DMS 273 (cell line): ENCODE results near the gene MTLN.
"Not testable (repeated sequence)": the region's sequence is repeated elsewhere in the genome, so short reads cannot be mapped to it uniquely, and the experiment has no call there.

Source experiments
- DNase-seq: peaks from one replicate; lab custom pipeline; 2025; ENCODE audit not compliant: unreplicated experiment; lab: John Stamatoyannopoulos, UW

The MTLN gene

GRCh38 chr2:110204408-110205385, 7.7 kb downstream of the MTLN start, which contains the start of gene NPHP1:
Gene NPHP1 (minus strand): TSS chr2:110205013. CDS start chr2:110204968, 45 bp downstream.
- peak; percentile 93 for DNase-seq

- DNase-seq = no peak
Observed at GRCh38 chr2:110198016-110198415, 14.3 kb downstream of the MTLN start.

DNA sequence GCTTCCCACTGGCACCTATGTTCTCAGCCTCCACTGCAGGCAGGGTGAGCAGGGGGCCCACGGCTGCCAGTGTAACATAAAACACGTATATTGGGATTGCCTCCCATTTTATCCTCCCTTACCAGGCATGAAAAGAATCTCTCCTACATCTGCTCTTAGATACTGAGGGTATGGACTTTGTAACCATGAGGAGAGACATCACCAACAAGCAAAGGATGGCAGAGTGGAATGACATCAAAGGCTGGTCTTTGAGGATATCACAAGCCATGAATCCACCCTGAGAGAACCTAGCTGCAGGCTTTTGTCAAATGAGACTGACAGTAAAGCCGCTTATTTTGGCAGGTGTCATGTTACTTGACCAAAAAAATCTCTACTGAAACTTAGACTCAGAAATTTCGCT, 14.9 kb downstream of the MTLN start:
- DNase-seq = no peak

- DNase-seq = not testable (repeated sequence)
Observed at GRCh38 chr2:110190169-110190568, 22.2 kb downstream of the MTLN start.

GRCh38 chr2:110182449-110182848, 29.9 kb downstream of the MTLN start:
- no peak for DNase-seq

- no peak for DNase-seq
Observed at GRCh38 chr2:110180036-110180435, 32.3 kb downstream of the MTLN start.

DNA sequence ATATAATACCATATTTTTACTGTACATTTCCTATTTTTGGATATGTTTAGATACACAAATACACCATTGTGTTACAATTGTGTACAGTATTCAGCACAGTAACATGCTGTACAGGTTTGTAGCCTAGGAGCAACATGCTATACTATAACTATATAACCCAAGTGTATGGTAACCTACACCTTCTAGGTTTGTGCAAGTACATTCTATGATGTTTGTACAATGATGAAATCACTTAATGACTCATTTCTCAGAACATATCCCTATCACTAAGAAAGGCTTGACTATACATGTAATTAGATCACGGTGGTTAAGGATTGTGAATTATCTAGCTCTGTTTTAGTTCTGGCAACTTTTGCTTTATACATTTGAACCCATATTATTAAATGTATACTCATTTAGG, 38.8 kb downstream of the MTLN start:
- DNase-seq = no peak

GRCh38 chr2:110172506-110172905, 39.8 kb downstream of the MTLN start:
- DNase-seq = no peak

- DNase-seq = no peak
Observed at GRCh38 chr2:110170102-110170501, 42.2 kb downstream of the MTLN start.

GRCh38 chr2:110167326-110168000, 44.9 kb downstream of the MTLN start:
- no peak for DNase-seq

GRCh38 chr2:110166266-110166665, 46.1 kb downstream of the MTLN start:
- no peak for DNase-seq
